Measurements from ENCODE around the gene PSME3.

PSME3 gene

GRCh38 chr17:42804918-42805367 is 28.3 kb upstream of the PSME3 start:
- Histone ChIP-seq H3K27ac (ENCODE audit: low read length, poor library complexity, severe bottlenecking) (no peak overlapping the region), H2AK5ac (ENCODE audit: low read length, severe bottlenecking) (no peak overlapping the region), H2AFZ (ENCODE audit: low read depth, low read length) (no peak overlapping the region), H3K9ac (ENCODE audit: low read length) (no peak overlapping the region), H3K4ac (ENCODE audit: low read depth in 1 of 2, low read length in 2 of 2) (no peak overlapping the region), H3K14ac (ENCODE audit: low read length in 2 of 2) (no peak overlapping the region), H2BK120ac (ENCODE audit: low read depth, low read length) (no peak overlapping the region), H2BK5ac (ENCODE audit: low read depth, low read length, poor library complexity, severe bottlenecking) (no peak overlapping the region), H4K91ac (ENCODE audit: low read length) (no peak overlapping the region), H3K23ac (ENCODE audit: low read length in 2 of 2) (no peak overlapping the region), H3K9me3 (ENCODE audit: control insufficient read depth, low read length) (no peaks in the 10 kb centered on the region), H3K36me3 (ENCODE audit: control insufficient read depth in 1 of 2, insufficient read depth in 2 of 2, low read depth in 1 of 2, low read length in 2 of 2) (peaks cover under 1 to 10% of the 10 kb centered on the region in 2 experiments), H3K4me1 (ENCODE audit: control insufficient read depth, insufficient read depth, low read depth, low read length) (peaks cover 3% of the 10 kb centered on the region), H3K18ac (ENCODE audit: low read depth in 1 of 2, low read length in 2 of 2) (no peak overlapping the region), H4K8ac (ENCODE audit: low read length) (peak overlapping the region; percentile 20), H3K4me3 (ENCODE audit: insufficient read depth in 1 of 2, low read depth in 1 of 2, low read length in 2 of 2) (no peak overlapping the region), H3K4me2 (ENCODE audit: low read length, poor library complexity, severe bottlenecking) (no peak overlapping the region), H2BK12ac (ENCODE audit: low read length in 2 of 2) (no peak overlapping the region), H3K79me1 (replicated peaks; ENCODE audit: low read length, poor library complexity, severe bottlenecking) (no peaks in the 10 kb centered on the region), H3K27me3 (ENCODE audit: control insufficient read depth in 1 of 2, insufficient read depth in 1 of 2, low read length in 2 of 2) (no peaks in the 10 kb centered on the region), H2BK15ac (ENCODE audit: low read depth, poor library complexity, severe bottlenecking) (no peak overlapping the region)
- WGBS, result 93% methylated on average over 1 of the region's 1 CpG
- DNase-seq, result peak; percentile 46

- DNase-seq, result no peak
- Histone ChIP-seq H3K79me1 (replicated peaks; ENCODE audit: low read length, poor library complexity, severe bottlenecking) (no peaks in the 10 kb centered on the region), H2BK5ac (ENCODE audit: low read depth, low read length, poor library complexity, severe bottlenecking) (no peak overlapping the region), H3K4me2 (ENCODE audit: low read length, poor library complexity, severe bottlenecking) (no peak overlapping the region), H2BK15ac (ENCODE audit: low read depth, poor library complexity, severe bottlenecking) (no peak overlapping the region), H3K4me1 (ENCODE audit: control insufficient read depth, insufficient read depth, low read depth, low read length) (peaks cover 3% of the 10 kb centered on the region), H3K9me3 (ENCODE audit: control insufficient read depth, low read length) (no peaks in the 10 kb centered on the region), H4K8ac (ENCODE audit: low read length) (no peak overlapping the region), H3K4me3 (ENCODE audit: insufficient read depth in 1 of 2, low read depth in 1 of 2, low read length in 2 of 2) (no peak overlapping the region), H2BK120ac (ENCODE audit: low read depth, low read length) (no peak overlapping the region), H3K23ac (ENCODE audit: low read length in 2 of 2) (no peak overlapping the region), H2AK5ac (ENCODE audit: low read length, severe bottlenecking) (no peak overlapping the region), H3K36me3 (ENCODE audit: control insufficient read depth in 1 of 2, insufficient read depth in 2 of 2, low read depth in 1 of 2, low read length in 2 of 2) (peaks cover 10 to 14% of the 10 kb centered on the region in 2 experiments), H3K9ac (ENCODE audit: low read length) (no peak overlapping the region), H3K27me3 (ENCODE audit: control insufficient read depth in 1 of 2, insufficient read depth in 1 of 2, low read length in 2 of 2) (no peaks in the 10 kb centered on the region), H2BK12ac (ENCODE audit: low read length in 2 of 2) (no peak overlapping the region), H3K27ac (ENCODE audit: low read length, poor library complexity, severe bottlenecking) (no peak overlapping the region), H3K4ac (ENCODE audit: low read depth in 1 of 2, low read length in 2 of 2) (no peak overlapping the region), H4K91ac (ENCODE audit: low read length) (no peak overlapping the region), H3K14ac (ENCODE audit: low read length in 2 of 2) (no peak overlapping the region), H3K18ac (ENCODE audit: low read depth in 1 of 2, low read length in 2 of 2) (no peak overlapping the region), H2AFZ (ENCODE audit: low read depth, low read length) (no peak overlapping the region)
- 83% methylated on average over 1 of the region's 1 CpG for WGBS
Observed at GRCh38 chr17:42806249-42806648, 26.9 kb upstream of the PSME3 start.

- no peak overlapping the region for H2BK120ac ChIP-seq (ENCODE audit: low read depth, low read length)
- no peak overlapping the region for H3K4me3 ChIP-seq (ENCODE audit: insufficient read depth in 1 of 2, low read depth in 1 of 2, low read length in 2 of 2)
- H3K4ac ChIP-seq (ENCODE audit: low read depth in 1 of 2, low read length in 2 of 2), result no peak overlapping the region
- peak; percentile 72 for DNase-seq
- peaks cover 4% of the 10 kb centered on the region for H3K79me1 ChIP-seq (replicated peaks; ENCODE audit: low read length, poor library complexity, severe bottlenecking)
- H4K8ac ChIP-seq (ENCODE audit: low read length), result no peak overlapping the region
- peaks cover 1% of the 10 kb centered on the region for H3K4me1 ChIP-seq (ENCODE audit: control insufficient read depth, insufficient read depth, low read depth, low read length)
- no peak overlapping the region for H3K27ac ChIP-seq (ENCODE audit: low read length, poor library complexity, severe bottlenecking)
- no peak overlapping the region for H3K23ac ChIP-seq (ENCODE audit: low read length in 2 of 2)
- no peak overlapping the region for H3K14ac ChIP-seq (ENCODE audit: low read length in 2 of 2)
- WGBS, result 35% methylated on average over 3 of the region's 3 CpGs
- no peak overlapping the region for H2AK5ac ChIP-seq (ENCODE audit: low read length, severe bottlenecking)
- no peak overlapping the region for H3K4me2 ChIP-seq (ENCODE audit: low read length, poor library complexity, severe bottlenecking)
- H3K9me3 ChIP-seq (ENCODE audit: control insufficient read depth, low read length), result no peaks in the 10 kb centered on the region
- H2BK12ac ChIP-seq (ENCODE audit: low read length in 2 of 2), result no peak overlapping the region
- H2AFZ ChIP-seq (ENCODE audit: low read depth, low read length), result no peak overlapping the region
- no peak overlapping the region for H4K91ac ChIP-seq (ENCODE audit: low read length)
- H2BK15ac ChIP-seq (ENCODE audit: low read depth, poor library complexity, severe bottlenecking), result no peak overlapping the region
- H2BK5ac ChIP-seq (ENCODE audit: low read depth, low read length, poor library complexity, severe bottlenecking), result no peak overlapping the region
- H3K36me3 ChIP-seq (ENCODE audit: control insufficient read depth in 1 of 2, insufficient read depth in 2 of 2, low read depth in 1 of 2, low read length in 2 of 2), result peaks cover 23 to 30% of the 10 kb centered on the region in 2 experiments
- H3K18ac ChIP-seq (ENCODE audit: low read depth in 1 of 2, low read length in 2 of 2), result no peak overlapping the region
- peak overlapping the region; percentile 11 for H3K9ac ChIP-seq (ENCODE audit: low read length)
- H3K27me3 ChIP-seq (ENCODE audit: control insufficient read depth in 1 of 2, insufficient read depth in 1 of 2, low read length in 2 of 2), result no peaks in the 10 kb centered on the region
Observed at GRCh38 chr17:42809250-42809649, 23.9 kb upstream of the PSME3 start.

- DNase-seq, result peak; percentile 87
- no peaks in the 10 kb centered on the region for H3K9me3 ChIP-seq (ENCODE audit: control insufficient read depth, low read length)
- no peak overlapping the region for H3K4ac ChIP-seq (ENCODE audit: low read depth in 1 of 2, low read length in 2 of 2)
- H3K79me1 ChIP-seq (replicated peaks; ENCODE audit: low read length, poor library complexity, severe bottlenecking), result peaks cover 27% of the 10 kb centered on the region
- no peak overlapping the region for H2BK15ac ChIP-seq (ENCODE audit: low read depth, poor library complexity, severe bottlenecking)
- H2BK12ac ChIP-seq (ENCODE audit: low read length in 2 of 2), result no peak overlapping the region
- H2AFZ ChIP-seq (ENCODE audit: low read depth, low read length), result no peak overlapping the region
- H2BK5ac ChIP-seq (ENCODE audit: low read depth, low read length, poor library complexity, severe bottlenecking), result no peak overlapping the region
- H3K4me1 ChIP-seq (ENCODE audit: control insufficient read depth, insufficient read depth, low read depth, low read length), result no peaks in the 10 kb centered on the region
- no peak overlapping the region for H4K91ac ChIP-seq (ENCODE audit: low read length)
- H3K9ac ChIP-seq (ENCODE audit: low read length), result peak overlapping the region; percentile 55
- no peak overlapping the region for H3K18ac ChIP-seq (ENCODE audit: low read depth in 1 of 2, low read length in 2 of 2)
- no peak overlapping the region for H3K14ac ChIP-seq (ENCODE audit: low read length in 2 of 2)
- H4K8ac ChIP-seq (ENCODE audit: low read length), result no peak overlapping the region
- no peak overlapping the region for H3K23ac ChIP-seq (ENCODE audit: low read length in 2 of 2)
- 64% methylated on average over 8 of the region's 8 CpGs for WGBS
- H3K36me3 ChIP-seq (ENCODE audit: control insufficient read depth in 1 of 2, insufficient read depth in 2 of 2, low read depth in 1 of 2, low read length in 2 of 2), result peaks cover 49 to 83% of the 10 kb centered on the region in 2 experiments
- peak overlapping the region in 1 of 2 experiments; percentile 24 for H3K4me3 ChIP-seq (ENCODE audit: insufficient read depth in 1 of 2, low read depth in 1 of 2, low read length in 2 of 2)
- H3K27ac ChIP-seq (ENCODE audit: low read length, poor library complexity, severe bottlenecking), result no peak overlapping the region
- no peak overlapping the region for H2BK120ac ChIP-seq (ENCODE audit: low read depth, low read length)
- no peak overlapping the region for H3K4me2 ChIP-seq (ENCODE audit: low read length, poor library complexity, severe bottlenecking)
- H3K27me3 ChIP-seq (ENCODE audit: control insufficient read depth in 1 of 2, insufficient read depth in 1 of 2, low read length in 2 of 2), result no peaks in the 10 kb centered on the region
- no peak overlapping the region for H2AK5ac ChIP-seq (ENCODE audit: low read length, severe bottlenecking)
Observed at GRCh38 chr17:42814633-42815399, 18.4 kb upstream of the PSME3 start.

Data from mesenchymal stem cell (in vitro differentiated cells and primary cell).